Stimulated activated CD4-positive, alpha-beta T cell treated with anti-CD3 and anti-CD28 coated beads, TNF-alpha, amount 100 ng/mL, for 4 hours (primary cell): ENCODE data around the gene PLAC1.

ENCODE experiments used
- DNase-seq, 3 experiments: peaks; one replicate each; pipeline ENCODE4 v3.0.0-alpha.2; 2020; ENCODE audit warnings: low read depth in 3 of 3

Gene PLAC1

GRCh38 chrX:134631426-134632346 is 26.6 kb downstream of the PLAC1 start:
- no peak for DNase-seq

GRCh38 chrX:134628663-134629062 is 29.6 kb downstream of the PLAC1 start:
- DNase-seq, result no peak

- DNase-seq, result no peak
Measured at GRCh38 chrX:134626434-134626833, 31.8 kb downstream of the PLAC1 start.

- no peak for DNase-seq
Measured at GRCh38 chrX:134625315-134625718, 33.0 kb downstream of the PLAC1 start.

- DNase-seq, result no peak
Measured at GRCh38 chrX:134624046-134624430, 34.2 kb downstream of the PLAC1 start.

- DNase-seq, result no peak
Measured at GRCh38 chrX:134623293-134624045, 34.8 kb downstream of the PLAC1 start.

- DNase-seq, result no peak
Measured at GRCh38 chrX:134622813-134623185, 35.5 kb downstream of the PLAC1 start.

GRCh38 chrX:134622056-134622812 is 36.0 kb downstream of the PLAC1 start:
- DNase-seq, result no peak

- DNase-seq, result no peak
Measured at GRCh38 chrX:134619838-134620237, 38.4 kb downstream of the PLAC1 start.

GRCh38 chrX:134613396-134613795 is 44.9 kb downstream of the PLAC1 start:
- no peak for DNase-seq

GRCh38 chrX:134608153-134608552 is 50.1 kb downstream of the PLAC1 start:
- no peak for DNase-seq

GRCh38 chrX:134607523-134607922 is 50.7 kb downstream of the PLAC1 start:
- DNase-seq, result no peak

- no peak for DNase-seq
Measured at GRCh38 chrX:134604701-134605311, 53.5 kb downstream of the PLAC1 start.

- no peak for DNase-seq
Measured at GRCh38 chrX:134603806-134604700, 54.2 kb downstream of the PLAC1 start.

GRCh38 chrX:134602410-134602809 is 55.9 kb downstream of the PLAC1 start:
- DNase-seq, result no peak

- no peak for DNase-seq
Measured at GRCh38 chrX:134601240-134601765, 57.0 kb downstream of the PLAC1 start.

GRCh38 chrX:134600714-134601113 is 57.6 kb downstream of the PLAC1 start:
- DNase-seq, result no peak

- DNase-seq, result no peak
Measured at GRCh38 chrX:134599184-134599914, 58.9 kb downstream of the PLAC1 start.

GRCh38 chrX:134592303-134592702 is 66.0 kb downstream of the PLAC1 start:
- no peak for DNase-seq

- DNase-seq, result no peak
Measured at GRCh38 chrX:134591502-134591901, 66.8 kb downstream of the PLAC1 start.
